Neural progenitor cell (in vitro differentiated cells): ENCODE measurements around the gene WWOX.

Experiments
- CTCF ChIP-seq: fragments of 200-600 bp; sonication (generic); IDR thresholded peaks from 2 replicates; pipeline ENCODE4 v1.5.1; 2017; ENCODE audit warnings: antibody characterized with exemption, mild to moderate bottlenecking
- EZH2 ChIP-seq: fragments of 200-600 bp; sonication (generic); IDR thresholded peaks from 2 replicates; pipeline ENCODE4 v1.6.1; 2017; ENCODE audit warnings: antibody characterized with exemption, mild to moderate bottlenecking, moderate library complexity

- TF ChIP-seq CTCF (no peak), EZH2 (no peak)
Measured at GRCh38 chr16:78352184-78352583, 252.7 kb downstream of the WWOX start.
